Iris pigment epithelial cell (primary cell): ENCODE measurements around the gene SEM1.
"Not testable (repeated sequence)": the region's sequence is repeated elsewhere in the genome, so short reads cannot be mapped to it uniquely, and the experiment has no call there.

Experiments
- DNase-seq: peaks from one replicate; pipeline ENCODE4 v3.0.0-alpha.2; 2011; ENCODE audit warnings: low read depth

SEM1 gene

DNA sequence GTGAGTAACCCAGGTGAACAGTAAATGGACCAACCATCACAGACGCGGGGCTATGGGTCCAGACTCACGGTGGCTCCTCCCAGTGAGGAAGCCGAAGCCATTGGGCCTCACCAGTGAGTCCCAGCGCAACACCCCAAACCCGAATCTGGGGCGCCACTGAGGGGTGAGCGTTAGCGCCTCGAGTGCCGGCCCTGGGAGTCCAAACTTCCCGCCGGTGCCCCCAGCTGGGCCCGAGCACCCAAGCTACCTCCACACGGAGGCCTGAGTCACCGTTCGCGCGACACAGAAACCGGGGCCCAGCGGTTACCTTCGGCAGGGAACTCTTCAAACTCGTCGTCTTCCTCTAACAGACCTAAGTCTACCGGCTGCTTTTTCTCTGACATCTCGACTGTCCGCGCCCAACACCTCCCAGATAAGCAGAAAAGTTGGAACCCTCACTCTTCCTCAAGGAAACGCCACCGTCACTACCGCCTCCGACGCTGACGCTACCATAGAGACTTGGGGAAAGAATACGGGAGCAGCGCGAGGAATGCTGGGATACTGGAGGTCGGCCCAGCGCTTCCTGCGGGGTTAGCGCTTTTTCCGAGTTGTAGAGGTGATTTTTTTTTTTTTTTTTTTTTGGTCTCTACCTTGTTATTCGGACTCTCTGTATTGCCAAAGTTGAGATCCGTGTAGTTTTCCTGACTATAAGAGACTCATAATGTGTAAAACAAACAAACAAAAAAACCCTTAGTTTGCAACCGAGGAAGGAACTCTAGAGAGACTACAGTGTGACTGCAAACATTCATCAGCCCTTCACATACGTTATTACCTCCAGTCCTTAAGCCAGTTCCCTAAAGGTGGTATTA lies at the start of gene SEM1:
SEM1 (minus strand) TSS at position 466 of the 848 bp plus-strand sequence; CDS start at position 383, 83 bp downstream.
- peak; percentile 89 for DNase-seq

DNA sequence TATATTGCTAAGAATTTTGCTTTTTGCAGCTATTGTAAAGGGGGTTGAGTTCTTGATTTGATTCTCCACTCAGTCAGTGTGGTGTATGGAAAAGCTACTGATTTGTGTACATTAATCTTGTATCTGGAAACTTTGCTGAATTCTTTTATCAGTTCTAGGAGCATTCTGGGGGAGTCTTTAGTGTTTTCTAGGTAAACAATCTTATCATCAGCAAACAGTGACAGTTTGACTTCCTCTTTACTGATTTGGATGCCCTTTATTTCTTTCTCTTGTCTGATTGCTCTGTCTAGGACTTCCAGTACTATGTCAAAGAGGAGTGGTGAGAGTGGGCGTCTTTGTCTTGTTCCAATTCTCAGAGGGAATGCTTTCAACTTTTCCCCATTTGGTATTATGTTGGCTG lies 48.2 kb upstream of the SEM1 start:
- not testable (repeated sequence) for DNase-seq

DNA sequence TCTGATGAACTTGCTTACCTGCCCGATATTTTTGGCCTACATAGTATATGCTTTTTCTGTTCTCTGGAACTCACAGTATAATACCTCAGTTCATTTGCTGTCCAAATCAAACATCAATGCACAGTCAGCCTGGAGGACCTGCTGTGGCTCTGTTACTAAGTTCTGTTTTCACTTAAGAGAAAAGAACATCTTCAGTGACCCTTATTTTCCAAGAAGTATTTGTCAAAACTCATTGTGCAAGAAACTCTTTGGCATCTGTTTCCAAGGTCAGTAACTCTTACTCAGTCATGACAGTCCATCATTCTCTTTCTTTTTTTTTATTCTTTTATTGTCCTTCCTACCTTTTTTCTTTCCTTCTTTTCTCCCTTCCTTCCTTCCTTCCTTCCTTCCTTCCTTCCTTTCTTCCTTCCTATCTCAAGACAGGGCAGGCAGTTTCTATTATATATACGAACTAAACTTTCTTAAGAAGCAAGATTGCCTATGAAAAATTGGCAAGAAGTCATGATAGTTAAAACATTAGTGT lies 37.8 kb upstream of the SEM1 start:
- DNase-seq, result no peak

DNA sequence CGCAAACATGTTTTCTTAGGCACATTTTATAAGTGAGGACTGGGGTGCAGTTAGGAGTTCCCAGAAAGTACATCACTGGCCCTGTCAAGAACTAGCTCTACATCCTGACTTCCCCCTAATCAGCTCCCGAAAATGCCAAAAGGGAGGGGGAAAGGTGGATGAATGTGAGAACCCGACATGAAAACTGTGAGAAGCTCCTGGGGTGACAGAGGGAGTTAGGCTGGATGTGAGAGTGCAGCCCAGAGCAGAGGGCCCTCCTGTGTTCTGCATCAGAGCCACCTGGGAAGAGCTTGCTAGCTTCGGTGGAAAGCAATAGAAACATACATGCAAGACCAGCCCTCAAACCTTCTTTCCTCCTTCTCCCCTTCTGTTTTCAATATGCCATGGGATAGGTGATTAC lies 30.5 kb upstream of the SEM1 start:
- DNase-seq, result no peak

DNA sequence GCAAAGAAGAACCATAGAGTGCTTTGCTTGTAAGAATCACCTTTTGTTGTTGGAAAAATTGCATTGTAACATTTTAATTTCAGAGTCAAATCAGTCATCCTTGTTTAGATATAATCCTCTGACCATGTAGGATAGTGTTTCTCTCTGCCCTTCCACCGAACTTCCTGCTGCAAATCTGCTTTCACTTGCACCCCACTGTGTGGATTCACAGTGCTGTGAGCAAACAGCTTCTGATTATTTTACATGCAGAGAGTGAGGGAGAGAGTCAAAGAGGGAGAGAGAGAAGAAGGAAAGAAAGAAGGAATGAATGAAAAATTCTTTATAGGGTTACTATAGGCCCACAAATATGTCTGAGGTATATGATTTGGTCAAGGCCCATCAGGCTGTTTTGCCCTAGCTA lies 30.0 kb upstream of the SEM1 start:
- no peak for DNase-seq

DNA sequence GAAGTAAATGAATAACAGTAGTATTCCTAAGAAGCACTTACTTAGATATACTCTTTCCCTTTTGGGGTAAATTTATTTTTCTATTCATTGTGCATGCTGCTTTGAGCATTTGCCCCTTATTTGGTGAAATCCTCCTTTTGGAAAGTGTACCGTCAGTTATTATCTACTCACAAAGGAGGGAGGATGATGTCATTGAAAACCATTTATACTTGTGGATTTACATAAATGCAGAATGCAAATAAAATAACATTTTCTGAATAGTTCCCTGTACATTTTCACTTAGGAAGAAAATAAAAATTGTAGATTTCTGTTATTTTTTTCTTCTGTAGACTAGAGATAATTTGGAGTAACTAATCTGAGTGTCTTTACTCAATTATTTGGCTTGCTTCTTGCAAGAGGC lies 29.5 kb upstream of the SEM1 start:
- DNase-seq, result no peak

DNA sequence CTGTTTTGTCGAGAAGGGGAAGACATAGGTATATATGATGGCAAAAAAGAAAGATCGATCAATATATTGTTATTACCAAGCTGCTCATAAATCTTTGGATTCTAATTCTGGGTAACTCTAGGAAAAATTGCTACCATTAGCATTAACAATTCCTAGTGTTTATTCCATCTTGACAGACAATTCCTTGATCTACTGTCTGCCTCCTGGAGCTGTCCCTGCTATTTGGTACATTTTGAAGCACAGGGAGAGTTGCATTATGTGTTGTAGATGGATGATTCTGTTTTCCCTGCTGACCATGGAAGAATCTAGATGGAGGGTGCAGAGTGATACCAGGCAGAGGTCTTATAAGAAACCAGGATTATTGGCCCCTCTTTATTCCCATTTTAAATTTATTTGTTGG lies 29.1 kb upstream of the SEM1 start:
- no peak for DNase-seq

DNA sequence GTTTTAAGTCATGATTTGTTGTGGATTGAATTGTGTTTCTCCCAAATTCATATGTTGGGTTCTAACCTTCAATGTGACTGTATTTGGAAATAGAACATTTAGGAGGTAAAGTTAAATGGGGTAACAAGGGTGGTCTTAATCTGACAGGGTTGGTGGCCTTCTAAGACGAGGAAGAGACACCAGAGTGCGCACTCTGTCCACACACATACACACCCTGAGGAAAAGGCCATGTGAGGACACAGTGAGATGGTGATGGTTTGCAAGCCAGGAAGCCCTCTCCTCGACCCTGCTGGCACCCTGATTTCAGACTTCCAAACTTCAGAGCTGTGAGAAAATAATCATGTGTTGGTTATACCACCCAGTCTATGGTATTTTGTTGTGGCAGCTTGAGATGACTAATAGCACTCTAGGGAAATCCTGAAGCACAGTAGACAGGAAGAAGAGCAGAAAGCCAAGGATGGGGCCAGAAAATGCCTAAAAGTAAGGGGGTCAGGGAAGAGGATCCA lies 28.0 kb upstream of the SEM1 start:
- no peak for DNase-seq

DNA sequence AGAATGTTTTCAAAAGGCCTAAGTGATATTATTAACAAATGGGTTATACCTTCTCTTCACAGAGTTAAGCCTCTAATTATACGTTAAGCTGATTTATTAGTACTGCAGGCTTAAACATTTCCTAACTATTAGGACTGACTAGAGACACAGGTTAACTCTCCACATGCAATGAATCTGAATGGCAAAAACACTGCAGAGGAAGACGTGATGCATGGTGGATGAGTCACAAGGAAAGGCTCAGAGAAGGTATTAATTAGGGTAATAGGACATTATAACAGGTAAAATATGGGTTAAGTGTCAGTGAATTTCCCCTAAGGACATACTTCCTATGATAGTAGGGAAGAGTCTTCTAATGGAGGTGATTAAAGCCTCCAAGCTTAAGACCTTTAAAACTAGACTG lies 24.7 kb upstream of the SEM1 start:
- no peak for DNase-seq

DNA sequence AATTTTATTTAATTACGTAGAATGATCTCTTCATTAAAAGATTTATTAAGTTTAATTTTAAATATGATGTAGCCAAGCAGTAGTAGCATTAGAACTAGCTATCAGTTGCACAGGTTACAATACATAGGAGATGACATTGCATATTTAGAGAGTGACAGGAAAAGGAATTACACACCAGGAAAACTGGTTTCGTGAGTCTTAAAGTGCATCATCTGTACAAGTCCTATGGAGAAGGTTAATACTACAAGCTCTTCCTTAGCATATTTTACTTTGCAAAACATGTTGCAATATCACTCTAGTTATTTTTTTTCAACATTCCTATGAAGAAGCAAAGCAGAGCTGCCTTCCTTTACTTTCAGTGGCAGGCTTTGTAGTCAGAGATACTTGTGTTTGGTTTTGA lies 20.2 kb upstream of the SEM1 start:
- no peak for DNase-seq

DNA sequence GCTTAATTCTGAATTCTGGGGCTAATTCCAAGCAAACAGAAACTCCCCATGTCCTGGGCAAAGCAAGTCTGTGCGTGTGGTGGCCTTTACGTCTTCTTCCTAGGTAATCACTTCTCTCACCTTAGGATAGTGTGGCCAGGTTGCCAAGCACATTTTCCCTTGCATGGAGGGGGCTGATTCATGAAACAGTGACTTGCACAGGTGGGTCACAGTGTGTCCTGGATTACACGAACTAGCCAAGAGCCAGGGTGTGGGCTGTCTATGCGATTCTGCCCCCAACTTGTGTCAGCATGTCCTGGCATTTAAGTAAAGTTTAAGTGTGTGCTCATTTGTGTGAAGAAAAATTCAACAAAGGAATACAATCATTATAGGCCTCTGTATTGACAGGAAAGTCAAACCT lies 18.5 kb upstream of the SEM1 start:
- no peak for DNase-seq

DNA sequence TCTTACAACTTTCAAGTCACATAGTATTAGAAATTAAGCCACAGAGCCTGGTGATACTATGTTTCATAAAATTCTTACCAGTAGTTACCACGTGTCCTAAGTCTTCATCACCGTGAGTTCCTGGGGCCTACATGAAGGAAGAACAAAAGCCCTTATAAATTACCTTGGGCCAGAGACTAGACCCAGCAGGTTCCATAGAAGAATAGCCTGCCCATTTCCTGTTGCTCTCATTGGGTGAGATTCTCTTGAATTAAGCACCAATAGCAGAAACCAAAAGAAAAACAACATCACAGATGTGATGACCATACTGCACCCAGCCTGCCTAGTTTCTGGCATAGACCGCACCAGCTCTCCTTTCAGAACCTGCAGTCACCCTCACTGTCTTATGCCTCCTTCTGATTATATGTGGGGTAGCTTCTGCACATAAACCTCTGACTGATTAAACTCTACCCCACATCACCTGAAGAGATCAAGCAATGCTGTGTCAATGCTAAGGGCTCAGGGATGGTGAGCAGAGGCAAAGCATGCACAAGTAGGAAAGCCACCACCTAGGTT lies 18.0 kb upstream of the SEM1 start:
- no peak for DNase-seq

DNA sequence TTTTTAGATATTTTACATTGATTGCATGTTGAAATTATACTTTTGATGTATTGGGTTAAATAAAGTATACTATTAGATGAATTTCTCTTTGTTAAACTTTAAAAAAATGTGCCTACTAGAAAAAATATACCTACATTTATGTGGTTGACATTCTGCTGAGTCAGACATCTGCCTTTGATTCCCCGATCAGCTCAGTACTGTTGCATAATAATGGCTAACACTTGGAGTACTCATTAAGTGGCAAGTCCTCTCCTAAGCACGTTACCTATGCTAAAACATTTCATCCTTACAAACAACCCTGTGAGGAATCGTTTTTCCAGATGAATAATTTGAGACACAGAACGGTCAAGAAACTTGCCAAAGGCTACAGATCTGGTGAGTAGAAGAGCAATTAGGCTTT lies 14.0 kb upstream of the SEM1 start:
- peak; percentile 41 for DNase-seq

DNA sequence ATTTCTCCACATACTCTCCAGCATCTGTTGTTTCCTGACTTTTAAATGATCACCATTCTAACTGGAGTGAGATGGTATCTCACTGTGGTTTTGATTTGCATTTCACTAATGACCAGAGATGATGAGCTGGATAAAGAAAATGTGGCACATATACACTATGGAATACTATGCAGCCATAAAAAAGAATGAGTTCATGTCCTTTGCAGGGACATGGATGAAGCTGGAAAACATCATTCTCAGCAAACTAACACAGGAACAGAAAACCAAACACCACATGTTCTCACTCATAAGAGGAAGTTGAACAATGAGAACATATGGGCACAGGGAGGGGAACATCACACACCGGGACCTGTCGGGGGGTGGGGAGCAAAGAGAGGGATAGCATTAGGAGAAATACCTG lies 13.3 kb upstream of the SEM1 start:
- not testable (repeated sequence) for DNase-seq

DNA sequence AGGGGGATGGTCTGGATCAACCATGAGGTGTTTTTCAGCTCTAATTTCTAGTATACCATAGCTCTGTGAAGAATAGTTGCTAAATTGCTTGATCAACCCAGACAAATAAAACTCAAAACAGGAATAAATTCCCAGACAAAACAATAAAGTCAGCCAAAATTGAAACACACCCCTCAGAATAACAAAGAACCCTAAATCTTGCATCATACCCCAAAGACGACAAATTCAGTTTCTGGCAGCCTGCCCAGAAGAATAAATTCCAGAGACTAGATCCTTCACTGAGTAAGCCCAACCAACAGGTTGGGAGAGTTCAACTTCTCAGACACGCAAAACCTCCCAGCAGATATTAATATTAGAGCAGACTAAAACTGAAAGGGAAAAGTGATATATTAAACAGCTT lies 11.2 kb upstream of the SEM1 start:
- peak; percentile 44 for DNase-seq

DNA sequence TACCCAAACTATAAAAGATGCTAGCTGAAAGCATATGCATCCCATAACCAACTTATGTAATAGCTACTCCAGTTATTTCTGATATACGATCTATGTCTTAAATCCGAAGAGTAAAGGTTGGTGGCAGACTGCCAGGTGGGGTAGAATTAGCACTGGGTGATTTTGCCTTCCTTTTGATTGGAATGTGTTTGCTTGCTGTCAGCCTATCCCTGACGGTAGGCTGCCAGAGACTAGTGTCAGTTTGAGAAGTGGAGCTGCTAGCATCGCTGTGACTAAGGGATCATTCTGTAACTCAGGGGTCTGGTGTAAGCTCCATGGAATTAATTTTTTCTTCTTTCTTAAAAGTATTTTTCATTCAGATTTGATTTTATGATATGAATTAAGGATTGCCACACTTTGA lies 9.5 kb upstream of the SEM1 start:
- no peak for DNase-seq

DNA sequence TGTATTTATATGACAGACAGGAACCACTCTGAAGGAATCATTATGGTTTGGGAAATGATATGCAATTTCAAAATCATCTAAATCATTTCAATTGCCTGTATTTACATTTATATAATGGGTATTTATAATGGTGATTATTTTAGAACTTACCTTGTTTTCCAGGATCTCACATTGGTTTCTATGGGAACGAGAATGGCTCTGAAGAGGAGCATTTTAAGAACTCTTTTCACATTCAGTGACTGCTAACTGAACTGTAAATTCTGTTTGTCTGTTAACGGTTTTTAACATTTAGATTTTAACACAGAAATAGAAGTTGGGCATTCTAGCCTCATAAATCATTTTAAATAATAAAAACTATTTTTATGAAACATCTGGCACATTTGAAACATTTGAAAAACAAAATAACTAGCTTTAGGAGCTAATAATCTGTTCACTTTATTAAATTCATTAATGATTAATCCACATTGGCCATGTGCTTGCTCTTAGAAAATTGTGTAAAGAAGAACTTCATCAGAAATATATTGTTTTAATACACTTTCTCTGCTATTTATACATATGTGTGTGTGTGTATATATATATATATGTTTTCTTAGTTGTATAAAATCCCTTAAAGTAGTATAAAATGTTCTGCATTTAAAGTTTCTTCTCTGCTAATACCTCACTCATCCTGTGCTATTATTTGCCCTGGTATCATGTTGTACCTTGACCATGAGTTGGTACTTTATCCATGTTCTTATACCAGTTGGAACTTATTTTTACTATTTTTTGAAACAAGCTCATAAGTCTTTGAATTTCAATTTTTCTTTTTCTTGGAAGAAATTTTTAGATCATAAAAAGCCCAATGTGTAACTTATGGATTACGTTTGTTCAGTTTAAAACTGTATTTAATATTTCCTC lies 8.7 kb upstream of the SEM1 start:
- DNase-seq, result no peak

DNA sequence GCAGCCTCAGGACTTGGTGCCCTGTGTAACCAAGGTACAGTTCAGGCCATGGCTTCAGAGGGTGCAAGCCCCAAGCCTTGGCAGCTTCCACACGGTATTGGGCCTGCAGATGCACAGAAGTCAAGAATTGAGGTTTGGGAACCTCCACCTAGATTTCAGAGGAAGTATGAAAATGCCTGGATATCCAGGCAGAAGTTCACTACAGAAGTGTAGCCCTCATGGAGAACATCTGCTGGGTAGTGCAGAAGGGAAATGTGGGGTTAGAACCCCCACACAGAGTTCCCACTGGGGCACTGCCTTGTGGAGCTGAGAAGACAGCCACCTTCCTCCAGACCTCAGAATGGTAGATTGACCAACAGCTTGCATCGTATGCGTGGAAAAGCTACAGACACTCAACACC lies 3.4 kb upstream of the SEM1 start:
- no peak for DNase-seq

DNA sequence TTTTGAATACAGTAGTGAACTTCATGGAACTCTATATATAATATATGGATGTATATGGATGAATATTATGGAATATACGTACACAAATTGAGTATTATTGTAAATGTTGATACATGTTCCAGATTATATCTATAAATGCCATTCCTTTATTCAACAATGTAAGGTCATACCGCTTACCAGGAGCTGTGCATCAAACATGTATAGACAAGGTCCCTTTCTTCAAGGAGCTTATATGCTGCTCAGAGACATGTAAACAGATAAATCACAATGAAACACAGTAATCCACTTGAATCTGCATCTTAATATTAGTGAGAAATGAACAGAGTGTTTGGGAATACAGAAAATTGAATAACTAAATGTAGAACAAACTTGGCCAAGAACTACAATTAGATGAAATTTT lies 898 bp upstream of the SEM1 start:
- no peak for DNase-seq

DNA sequence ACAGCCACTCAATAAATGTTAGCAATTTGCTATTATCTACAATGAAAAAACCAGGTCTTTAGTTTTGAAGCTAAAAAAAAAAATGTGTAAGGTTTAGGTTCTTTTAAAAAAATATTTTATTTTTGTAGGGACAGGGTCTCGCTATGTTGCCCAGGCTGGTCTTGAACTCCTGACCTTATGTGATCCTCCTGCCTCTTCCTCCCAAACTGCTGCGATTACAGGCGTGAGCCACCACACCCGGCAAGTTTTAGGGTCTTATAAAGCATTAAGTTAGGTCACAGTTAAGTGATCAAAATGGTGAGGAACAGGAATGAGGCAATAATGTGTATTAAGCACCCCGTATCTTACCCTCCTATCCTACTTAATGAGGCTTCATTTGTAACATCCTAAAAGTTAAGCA lies 774 bp downstream of the SEM1 start:
- DNase-seq, result no peak

DNA sequence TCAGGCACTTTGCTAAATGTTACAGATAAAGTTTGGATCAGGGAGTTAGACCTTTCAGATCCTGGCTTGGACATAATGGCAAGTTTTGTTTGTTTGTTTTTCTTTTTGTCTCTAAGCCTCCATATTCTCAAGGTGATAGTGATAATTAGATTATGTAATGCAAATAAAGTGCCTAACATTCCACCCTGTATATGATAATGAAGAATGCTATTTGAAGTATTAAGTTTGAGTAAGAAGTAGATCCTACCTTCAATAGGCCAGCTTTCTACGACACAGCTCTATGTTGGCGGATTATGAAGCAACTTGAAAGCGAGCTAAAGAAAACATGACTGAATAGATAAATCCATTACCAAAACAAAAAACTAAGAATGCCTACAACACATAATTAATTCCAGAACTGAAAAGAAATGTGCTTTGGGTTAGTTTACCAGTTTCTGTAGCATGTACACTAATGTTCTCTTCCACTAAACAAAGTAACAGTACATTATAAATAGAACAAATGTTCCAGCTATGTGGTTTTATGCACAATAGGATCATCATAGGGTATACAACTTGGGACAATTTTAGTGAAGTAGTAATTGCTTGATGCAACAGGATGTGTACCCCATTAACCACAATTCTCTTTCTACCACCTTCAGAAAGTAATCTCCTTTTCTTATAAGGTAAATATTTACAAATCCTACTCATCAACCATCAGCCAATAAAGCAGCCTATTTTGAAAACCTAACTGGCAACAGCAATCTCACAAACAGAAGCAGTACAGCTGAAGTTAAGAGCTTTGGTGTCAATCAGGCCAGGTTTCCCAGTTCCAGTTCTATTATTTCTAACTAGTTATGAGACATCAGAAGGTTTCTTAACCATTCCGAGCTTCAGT lies 1.5 kb downstream of the SEM1 start:
- peak; percentile 26 for DNase-seq
